Measurements from ENCODE around the gene MAPKAP1. TPM values are rescaled to one million over a fixed set of nuclear protein-coding genes. Genes with fewer than 3 reads are reported as not detected.
"Not testable (repeated sequence)": the region's sequence is repeated elsewhere in the genome, so short reads cannot be mapped to it uniquely, and the experiment has no call there.

MAPKAP1 gene
- total RNA-seq, 1 donor from 2014 or later, result 52.2 TPM

- DNase-seq (ENCODE audit: low read depth in 2 of 2), result no peak
Measured at GRCh38 chr9:125415583-125416460, 291.2 kb downstream of the MAPKAP1 start.

DNA sequence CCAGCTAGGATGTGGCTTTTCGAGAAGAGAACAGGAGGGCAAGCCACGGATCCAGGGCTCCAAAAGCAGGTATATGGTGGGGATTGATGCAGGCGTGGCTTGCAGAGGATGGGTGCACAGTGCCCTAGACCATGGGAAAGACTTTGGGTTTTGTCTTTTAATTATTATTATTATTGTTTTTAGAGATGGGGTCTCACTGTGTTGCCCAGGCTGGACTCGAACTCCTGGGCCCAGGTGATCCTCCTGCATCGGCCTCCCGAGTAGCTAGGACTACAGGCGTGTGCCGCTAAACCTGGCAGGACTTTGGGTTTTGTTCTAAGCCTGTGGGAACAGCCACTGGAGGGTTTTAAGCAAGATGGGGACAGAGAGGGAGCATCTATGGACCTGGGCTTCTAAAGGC, 293.4 kb downstream of the MAPKAP1 start:
- no peak for DNase-seq (ENCODE audit: low read depth in 2 of 2)

- DNase-seq (ENCODE audit: low read depth in 2 of 2), result no peak
Measured at GRCh38 chr9:125412166-125412565, 294.8 kb downstream of the MAPKAP1 start.

DNA sequence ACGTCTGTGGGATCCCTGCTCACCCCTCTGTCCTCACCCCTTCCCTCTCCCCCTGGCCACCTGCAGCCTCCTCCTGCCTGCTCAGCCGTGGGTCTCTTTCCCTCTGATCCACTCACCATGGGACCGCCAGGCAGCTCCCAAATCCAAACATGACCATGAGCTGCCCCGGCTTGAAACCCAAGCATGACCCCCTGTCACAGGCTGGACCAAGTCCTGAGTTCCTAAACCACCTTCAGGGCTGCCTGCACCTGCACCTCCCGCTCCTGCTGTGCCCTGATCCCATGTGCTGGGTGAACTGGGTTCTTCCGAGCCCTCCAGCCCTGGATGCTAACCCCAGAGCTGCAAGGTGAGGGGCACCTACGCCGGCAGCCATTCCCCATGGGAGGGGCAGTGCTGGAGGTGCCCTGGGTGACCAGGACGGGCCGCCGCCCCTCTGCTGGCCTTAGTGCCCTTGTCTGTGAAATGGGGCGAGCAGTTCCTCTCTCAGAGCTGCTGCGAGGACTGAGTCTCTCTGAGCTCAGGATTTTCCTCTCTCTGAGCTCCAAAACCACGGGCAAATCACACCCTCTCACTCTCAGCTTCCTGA, 295.7 kb downstream of the MAPKAP1 start:
- DNase-seq (ENCODE audit: low read depth in 2 of 2), result no peak

GRCh38 chr9:125410522-125410894, 296.5 kb downstream of the MAPKAP1 start:
- no peak for DNase-seq (ENCODE audit: low read depth in 2 of 2)

DNA sequence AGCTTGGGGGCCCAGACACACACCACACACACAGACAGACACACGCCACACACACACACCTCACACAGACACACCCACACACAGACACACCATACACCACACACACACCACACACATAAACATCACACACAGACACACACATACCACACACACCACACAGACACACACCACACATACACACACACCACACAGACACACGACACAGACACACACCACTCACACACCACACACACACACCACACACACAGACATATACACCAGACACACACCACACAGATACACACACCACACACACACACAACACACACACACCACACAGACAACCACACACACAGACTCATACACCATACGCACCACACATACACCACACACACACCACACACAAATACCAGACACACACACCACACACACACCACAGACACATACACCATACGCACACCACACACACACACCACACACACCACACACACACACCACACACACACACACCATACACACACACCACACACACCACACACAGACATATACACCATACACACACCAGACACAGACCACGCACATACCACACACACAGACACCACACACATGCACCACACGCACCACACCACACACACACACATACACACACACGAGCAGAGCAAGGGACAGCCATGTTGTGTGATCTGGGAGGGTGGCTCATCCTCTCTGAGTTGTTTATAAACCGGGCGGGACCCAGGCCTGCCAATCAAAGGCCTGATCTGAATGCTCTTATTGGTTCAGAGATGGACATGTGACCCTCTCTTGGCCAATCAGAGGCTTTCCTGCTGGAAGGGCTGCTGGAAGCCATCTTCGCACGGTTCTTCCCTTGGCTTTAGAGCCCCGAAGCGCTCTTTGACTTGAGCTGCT, 297.1 kb downstream of the MAPKAP1 start:
- peak in 1 of 2 donors; percentile 75 for DNase-seq (ENCODE audit: low read depth in 2 of 2)

DNA sequence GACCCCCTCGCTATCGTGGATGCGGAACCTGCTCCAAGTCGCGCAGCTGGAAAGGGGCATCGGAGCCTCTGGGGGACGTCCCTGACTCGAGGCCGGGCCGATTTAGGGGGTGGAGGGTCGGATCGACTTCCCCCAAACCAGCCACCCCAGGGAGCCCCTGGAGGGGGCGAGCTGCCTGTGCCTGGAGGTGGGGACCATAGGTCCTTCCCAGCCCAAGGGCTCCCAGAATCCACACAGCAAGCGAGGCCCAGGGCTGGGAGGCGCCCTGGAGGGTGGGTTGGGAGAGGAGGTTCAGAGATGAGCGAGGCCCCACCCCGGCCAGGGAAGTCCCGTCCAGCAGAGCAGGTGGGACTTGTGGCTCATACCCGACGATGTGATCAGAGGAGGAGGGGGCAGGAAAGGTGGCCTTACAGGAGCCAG, 297.8 kb downstream of the MAPKAP1 start:
- DNase-seq (ENCODE audit: low read depth in 2 of 2), result no peak

DNA sequence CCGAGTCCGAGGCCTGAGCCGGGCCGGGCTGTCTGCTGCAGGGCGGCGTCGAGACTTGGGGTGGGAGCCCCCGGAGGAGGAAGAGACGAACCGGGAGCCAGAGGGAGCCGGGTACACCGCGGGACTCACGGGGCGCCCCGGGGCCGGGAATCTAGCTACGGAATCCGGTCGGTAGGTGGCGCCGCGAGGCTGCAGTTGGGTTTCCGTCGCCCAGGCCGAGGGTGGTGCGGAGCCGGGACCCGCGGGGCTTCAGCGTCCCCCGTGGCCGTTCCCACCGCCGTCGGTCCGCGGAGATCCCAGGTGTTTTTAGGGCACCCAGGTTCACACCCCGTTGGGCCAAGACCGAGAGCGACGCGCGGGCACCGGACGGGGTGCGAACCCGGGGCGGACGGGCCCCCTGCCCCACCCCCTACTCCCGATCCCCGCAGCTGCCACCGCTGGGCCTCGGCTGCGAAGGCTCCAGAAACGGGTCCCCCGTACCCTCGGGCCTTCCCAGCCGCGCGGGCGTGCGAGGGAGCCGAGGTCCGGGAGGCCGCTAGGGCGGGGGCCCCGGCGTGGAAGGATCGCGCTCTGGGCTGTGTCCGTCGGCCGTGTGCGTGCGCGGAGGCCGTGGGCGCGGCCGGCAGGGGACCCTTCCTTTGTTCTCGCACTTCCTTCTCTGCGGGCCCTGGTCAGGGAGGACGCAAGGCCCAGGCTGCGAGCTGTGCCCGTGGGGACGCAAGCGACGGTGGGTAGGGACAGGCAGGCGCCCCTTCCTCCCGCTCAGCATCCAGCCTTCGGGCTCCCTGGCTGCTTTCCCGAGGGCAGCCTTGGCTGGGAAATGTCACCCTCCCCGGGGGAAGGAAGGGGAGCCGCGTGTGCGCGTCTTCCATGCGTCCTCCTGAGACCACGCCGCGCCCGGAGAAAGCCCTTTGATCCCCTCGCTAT, 298.8 kb downstream of the MAPKAP1 start:
- DNase-seq (ENCODE audit: low read depth in 2 of 2), result peak; percentile 72 to 82

- DNase-seq (ENCODE audit: low read depth in 2 of 2), result no peak
Measured at GRCh38 chr9:125407432-125407973, 299.5 kb downstream of the MAPKAP1 start.

DNA sequence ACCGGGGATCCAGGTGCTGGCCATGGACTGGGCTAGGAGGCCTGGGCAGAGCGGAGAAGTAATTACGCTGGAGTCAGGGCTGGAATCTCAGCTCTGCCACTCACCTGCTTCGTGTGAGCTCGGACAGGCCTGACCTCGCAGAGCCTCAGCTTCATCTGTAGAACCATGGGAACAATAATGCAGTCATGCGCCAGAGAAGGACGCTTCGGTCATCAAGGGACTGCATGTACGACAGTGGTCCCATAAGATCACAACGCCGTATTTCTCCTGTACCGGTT, 300.3 kb downstream of the MAPKAP1 start:
- no peak for DNase-seq (ENCODE audit: low read depth in 2 of 2)

GRCh38 chr9:125405938-125406809, 300.8 kb downstream of the MAPKAP1 start:
- DNase-seq (ENCODE audit: low read depth in 2 of 2), result peak in 1 of 2 donors; percentile 53

DNA sequence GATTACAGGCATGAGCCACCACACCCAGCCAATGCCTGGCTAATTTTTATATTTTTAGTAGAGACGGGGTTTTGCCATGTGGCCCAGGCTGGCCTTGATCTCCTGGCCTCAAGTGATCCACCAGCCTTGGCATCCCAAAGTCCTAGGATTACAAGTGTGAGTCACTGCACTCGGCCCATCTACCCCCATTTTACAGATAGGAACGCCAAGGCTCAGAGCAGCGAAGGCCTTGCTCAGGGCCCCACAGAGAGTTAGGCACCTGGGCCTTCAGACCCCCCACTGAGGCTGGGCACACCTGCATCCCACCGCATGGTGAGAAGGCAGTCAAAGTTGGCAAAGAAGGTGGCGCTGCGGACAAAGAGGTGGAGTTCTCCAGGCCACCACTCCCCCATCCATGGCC, 302.3 kb downstream of the MAPKAP1 start:
- DNase-seq (ENCODE audit: low read depth in 2 of 2), result no peak

DNA sequence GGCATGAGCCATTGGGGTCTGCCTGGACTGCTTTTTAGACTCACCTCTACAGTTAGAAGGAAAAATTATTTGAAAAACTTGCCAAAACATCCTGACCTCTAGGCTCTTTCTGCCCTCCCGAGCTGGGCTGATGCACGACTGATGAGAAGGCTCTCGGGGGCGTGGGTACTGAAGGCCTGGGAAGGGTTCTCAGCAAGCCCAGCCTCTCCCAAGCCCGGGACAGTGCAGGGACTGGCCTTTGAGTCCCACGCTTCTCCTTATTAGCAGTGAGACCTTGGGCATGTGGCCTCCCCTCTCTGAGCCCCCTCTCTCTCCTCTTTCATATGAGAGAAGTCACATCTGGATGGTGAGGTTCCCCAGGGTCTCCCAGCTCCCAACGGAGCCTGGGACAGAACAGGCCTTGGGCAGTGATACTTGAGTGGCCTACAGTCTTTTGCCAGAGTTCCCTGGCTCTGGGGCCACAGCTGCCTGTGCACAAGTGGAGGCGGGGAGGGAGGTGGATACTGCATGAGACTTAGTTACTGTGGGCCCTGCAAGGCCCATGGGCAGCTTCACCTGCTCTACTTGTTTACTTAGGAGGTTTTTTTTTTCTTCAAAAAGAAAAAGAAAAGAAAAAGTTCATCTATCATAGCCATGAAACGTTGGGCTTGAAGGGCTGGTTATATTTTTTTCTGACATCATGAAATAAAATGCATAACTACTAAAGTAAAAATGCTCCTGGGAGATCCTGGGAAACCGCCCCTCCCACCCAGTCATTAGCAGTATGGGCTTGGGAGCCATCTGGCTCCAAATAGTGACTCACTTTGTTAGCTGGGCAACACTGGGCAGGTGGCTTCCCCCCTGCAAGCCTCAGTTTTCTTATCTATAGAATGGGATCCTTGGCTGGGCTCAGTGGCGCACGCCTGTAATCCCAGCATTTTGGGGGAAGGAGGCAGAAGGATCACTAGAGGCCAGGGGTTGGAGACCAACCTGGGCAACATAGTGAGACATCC, 306.0 kb downstream of the MAPKAP1 start:
- DNase-seq (ENCODE audit: low read depth in 2 of 2), result no peak

GRCh38 chr9:125400232-125400631, 306.8 kb downstream of the MAPKAP1 start:
- not testable (repeated sequence) for DNase-seq (ENCODE audit: low read depth in 2 of 2)

- DNase-seq (ENCODE audit: low read depth in 2 of 2), result no peak
Measured at GRCh38 chr9:125399666-125400065, 307.3 kb downstream of the MAPKAP1 start.

GRCh38 chr9:125399165-125399564, 307.8 kb downstream of the MAPKAP1 start:
- no peak for DNase-seq (ENCODE audit: low read depth in 2 of 2)

- DNase-seq (ENCODE audit: low read depth in 2 of 2), result no peak
Measured at GRCh38 chr9:125398243-125398642, 308.8 kb downstream of the MAPKAP1 start.

DNA sequence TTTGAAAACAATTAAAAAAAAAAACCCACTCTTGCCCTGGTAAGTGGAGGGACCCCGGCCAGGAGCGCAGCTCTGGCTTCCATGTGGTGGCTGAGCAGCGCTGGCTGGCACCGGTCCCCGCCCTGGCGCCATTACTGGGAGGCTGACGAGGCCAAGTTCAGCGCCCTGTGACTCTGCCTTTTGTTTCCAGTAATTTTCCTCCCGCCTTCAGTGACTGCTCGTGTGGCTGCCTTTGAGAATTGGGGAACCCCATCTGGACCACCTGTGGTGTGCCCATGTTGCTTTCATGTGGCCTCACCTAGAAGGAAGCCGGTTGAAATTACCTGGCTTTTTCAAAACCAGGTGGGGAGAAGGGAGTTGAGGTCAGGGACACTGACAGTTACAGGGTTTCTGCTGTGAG, 309.3 kb downstream of the MAPKAP1 start:
- DNase-seq (ENCODE audit: low read depth in 2 of 2), result no peak

DNA sequence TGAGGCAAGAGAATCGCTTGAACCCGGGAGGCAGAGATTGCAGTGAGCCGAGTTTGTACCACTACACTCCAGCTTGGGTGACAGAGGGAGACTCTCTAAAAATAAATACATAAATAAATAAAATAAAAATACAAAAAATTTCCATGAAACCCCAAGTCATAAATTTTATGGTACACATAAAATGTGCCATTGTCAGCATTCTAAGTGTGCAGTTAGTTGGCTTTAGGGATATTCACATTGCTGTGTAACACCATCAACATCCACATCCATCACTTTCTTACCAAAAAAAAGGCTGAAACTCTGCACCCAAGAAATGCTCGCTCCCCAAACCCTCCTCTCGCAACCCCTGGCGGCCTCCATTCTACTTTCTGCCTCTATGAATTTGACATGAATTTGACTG, 310.2 kb downstream of the MAPKAP1 start:
- no peak for DNase-seq (ENCODE audit: low read depth in 2 of 2)
